Ishikawa (cell line): ENCODE measurements around the gene EYA4.

Source experiments
- CEBPB ChIP-seq: IDR thresholded peaks from 2 replicates; pipeline ENCODE4 v1.6.1; 2012
- FOXM1 ChIP-seq: IDR thresholded peaks from 2 replicates; pipeline ENCODE4 v1.6.1; 2012; ENCODE audit warnings: low read depth, borderline replicate concordance
- TF ChIP-seq, protein P1 (sequence below): IDR thresholded peaks from 2 replicates; pipeline ENCODE4 v1.6.1; 2012; ENCODE audit warnings: low read depth, mild to moderate bottlenecking

DNA sequence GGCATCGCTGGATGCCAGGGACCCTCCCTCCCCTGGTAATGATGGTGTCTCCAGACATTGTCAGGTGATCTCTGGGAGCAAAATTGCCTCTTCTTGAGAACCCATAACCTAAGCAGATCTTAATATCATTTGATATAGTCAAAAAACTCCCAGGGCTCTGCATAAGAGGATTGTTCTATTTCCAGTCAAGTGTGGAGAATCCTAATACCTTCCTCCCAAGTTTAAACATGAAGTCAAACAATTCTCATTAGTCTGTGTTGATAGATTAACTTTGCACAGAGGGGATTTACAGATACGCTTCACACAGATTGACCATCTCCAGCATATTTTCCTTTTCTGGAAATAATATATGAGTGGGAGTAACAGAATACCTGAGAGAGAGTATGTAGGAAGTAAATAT, 10.5 kb downstream of the EYA4 start:
- TF ChIP-seq, protein P1, sequence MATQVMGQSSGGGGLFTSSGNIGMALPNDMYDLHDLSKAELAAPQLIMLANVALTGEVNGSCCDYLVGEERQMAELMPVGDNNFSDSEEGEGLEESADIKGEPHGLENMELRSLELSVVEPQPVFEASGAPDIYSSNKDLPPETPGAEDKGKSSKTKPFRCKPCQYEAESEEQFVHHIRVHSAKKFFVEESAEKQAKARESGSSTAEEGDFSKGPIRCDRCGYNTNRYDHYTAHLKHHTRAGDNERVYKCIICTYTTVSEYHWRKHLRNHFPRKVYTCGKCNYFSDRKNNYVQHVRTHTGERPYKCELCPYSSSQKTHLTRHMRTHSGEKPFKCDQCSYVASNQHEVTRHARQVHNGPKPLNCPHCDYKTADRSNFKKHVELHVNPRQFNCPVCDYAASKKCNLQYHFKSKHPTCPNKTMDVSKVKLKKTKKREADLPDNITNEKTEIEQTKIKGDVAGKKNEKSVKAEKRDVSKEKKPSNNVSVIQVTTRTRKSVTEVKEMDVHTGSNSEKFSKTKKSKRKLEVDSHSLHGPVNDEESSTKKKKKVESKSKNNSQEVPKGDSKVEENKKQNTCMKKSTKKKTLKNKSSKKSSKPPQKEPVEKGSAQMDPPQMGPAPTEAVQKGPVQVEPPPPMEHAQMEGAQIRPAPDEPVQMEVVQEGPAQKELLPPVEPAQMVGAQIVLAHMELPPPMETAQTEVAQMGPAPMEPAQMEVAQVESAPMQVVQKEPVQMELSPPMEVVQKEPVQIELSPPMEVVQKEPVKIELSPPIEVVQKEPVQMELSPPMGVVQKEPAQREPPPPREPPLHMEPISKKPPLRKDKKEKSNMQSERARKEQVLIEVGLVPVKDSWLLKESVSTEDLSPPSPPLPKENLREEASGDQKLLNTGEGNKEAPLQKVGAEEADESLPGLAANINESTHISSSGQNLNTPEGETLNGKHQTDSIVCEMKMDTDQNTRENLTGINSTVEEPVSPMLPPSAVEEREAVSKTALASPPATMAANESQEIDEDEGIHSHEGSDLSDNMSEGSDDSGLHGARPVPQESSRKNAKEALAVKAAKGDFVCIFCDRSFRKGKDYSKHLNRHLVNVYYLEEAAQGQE = no peak
- TF ChIP-seq CEBPB (no peak), FOXM1 (peak; percentile 90)
